H9 (cell line): ENCODE data around the gene F10. TPM values are rescaled to one million over a fixed set of nuclear protein-coding genes. Genes with fewer than 3 reads are reported as not detected.

Experiments used
- DNase-seq: peaks from one replicate; pipeline ENCODE4 v3.0.0-alpha.2; 2017
- H2AFZ ChIP-seq: one replicate; pipeline ENCODE4 v1.6.1; 2013; ENCODE audit warnings: mild to moderate bottlenecking, low read length, control low read depth, moderate library complexity
- H2AK5ac ChIP-seq: 2 replicates; pipeline ENCODE4 v1.6.1; 2013; ENCODE audit warnings: low read length, control low read depth, mixed read lengths; ENCODE audit not compliant: insufficient read length
- H2BK120ac ChIP-seq: one replicate; pipeline ENCODE4 v1.6.1; 2013; ENCODE audit warnings: low read depth, mild to moderate bottlenecking, low read length, control low read depth, inconsistent platforms; ENCODE audit not compliant: poor library complexity, severe bottlenecking
- H2BK12ac ChIP-seq: 2 replicates; pipeline ENCODE4 v1.6.1; 2013; ENCODE audit warnings: low read length, control low read depth, mixed read lengths, low read depth; ENCODE audit not compliant: insufficient read length
- H2BK15ac ChIP-seq: 2 replicates; pipeline ENCODE4 v1.6.1; 2013; ENCODE audit warnings: low read depth, low read length, control low read depth
- H2BK20ac ChIP-seq: one replicate; pipeline ENCODE4 v1.6.1; 2013; ENCODE audit warnings: low read depth, mild to moderate bottlenecking, low read length, control low read depth, inconsistent platforms; ENCODE audit not compliant: poor library complexity, severe bottlenecking
- H2BK5ac ChIP-seq: 2 replicates; pipeline ENCODE4 v1.6.1; 2013; ENCODE audit warnings: low read length, control low read depth, mixed read lengths; ENCODE audit not compliant: insufficient read length
- H3K14ac ChIP-seq: 2 replicates; pipeline ENCODE4 v1.6.1; 2013; ENCODE audit warnings: low read length, control low read depth; ENCODE audit not compliant: insufficient read depth
- H3K18ac ChIP-seq: 2 replicates; pipeline ENCODE4 v1.6.1; 2013; ENCODE audit warnings: low read depth, mild to moderate bottlenecking, mixed read lengths, low read length, control low read depth; ENCODE audit not compliant: insufficient read length
- H3K23ac ChIP-seq: 2 replicates; pipeline ENCODE4 v1.6.1; 2013; ENCODE audit warnings: low read length, control low read depth, mixed read lengths, low read depth; ENCODE audit not compliant: insufficient read length
- H3K23me2 ChIP-seq: 2 replicates; pipeline ENCODE4 v1.6.1; 2013; ENCODE audit warnings: low read depth, mild to moderate bottlenecking, mixed read lengths, low read length, control low read depth; ENCODE audit not compliant: insufficient read length, poor library complexity, severe bottlenecking
- H3K27ac ChIP-seq: 2 replicates; pipeline ENCODE4 v1.5.1; 2013; ENCODE audit warnings: low read length, control low read depth, mixed read lengths, low read depth; ENCODE audit not compliant: insufficient read length
- H3K27me3 ChIP-seq: 2 replicates; pipeline ENCODE4 v1.6.1; 2013; ENCODE audit warnings: low read length, control low read depth, inconsistent platforms; ENCODE audit not compliant: insufficient read depth
- H3K4ac ChIP-seq: 2 replicates; pipeline ENCODE4 v1.6.1; 2013; ENCODE audit warnings: low read depth, mild to moderate bottlenecking, control low read depth, inconsistent platforms, low read length, moderate library complexity
- H3K4me1 ChIP-seq: 2 replicates; pipeline ENCODE4 v1.6.1; 2013; ENCODE audit warnings: low read length, control low read depth, inconsistent platforms; ENCODE audit not compliant: insufficient read depth
- H3K4me2 ChIP-seq: 2 replicates; pipeline ENCODE4 v1.6.1; 2013; ENCODE audit warnings: low read length, control low read depth, mixed read lengths; ENCODE audit not compliant: insufficient read length, insufficient read depth
- H3K56ac ChIP-seq: 2 replicates; pipeline ENCODE4 v1.6.1; 2013; ENCODE audit warnings: low read depth, mild to moderate bottlenecking, mixed read lengths, low read length, control low read depth; ENCODE audit not compliant: insufficient read length
- H3K79me1 ChIP-seq: 2 replicates; pipeline ENCODE4 v1.6.1; 2013; ENCODE audit warnings: low read depth, mild to moderate bottlenecking, moderate library complexity, low read length, control low read depth, inconsistent platforms; ENCODE audit not compliant: insufficient read depth, poor library complexity, severe bottlenecking
- H3K79me2 ChIP-seq: 2 replicates; pipeline ENCODE4 v1.6.1; 2013; ENCODE audit warnings: low read length, control low read depth, inconsistent platforms; ENCODE audit not compliant: insufficient read depth
- H3K9ac ChIP-seq: 2 replicates; pipeline ENCODE4 v1.6.1; 2013; ENCODE audit warnings: low read length, control low read depth, mixed read lengths; ENCODE audit not compliant: insufficient read length; ENCODE audit errors: extremely low read depth
- H3K9me3 ChIP-seq: one replicate; pipeline ENCODE4 v1.6.1; 2013; ENCODE audit warnings: low read depth, low read length, inconsistent platforms; ENCODE audit not compliant: control insufficient read depth
- H3T11ph ChIP-seq: one replicate; pipeline ENCODE4 v1.6.1; 2013; ENCODE audit warnings: mild to moderate bottlenecking, low read length, control low read depth, inconsistent platforms
- H4K20me1 ChIP-seq: one replicate; pipeline ENCODE4 v1.6.1; 2013; ENCODE audit not compliant: control insufficient read depth, insufficient read length, insufficient read depth
- H4K5ac ChIP-seq: 2 replicates; pipeline ENCODE4 v1.6.1; 2013; ENCODE audit warnings: low read depth, mild to moderate bottlenecking, mixed read lengths, low read length, control low read depth; ENCODE audit not compliant: insufficient read length
- H4K8ac ChIP-seq: replicated peaks from 2 replicates; pipeline ENCODE4 v1.6.1; 2013; ENCODE audit warnings: low read length, control low read depth, mixed read lengths, low read depth; ENCODE audit not compliant: insufficient read length
- H4K91ac ChIP-seq: 2 replicates; pipeline ENCODE4 v1.6.1; 2013; ENCODE audit warnings: low read depth, mild to moderate bottlenecking, moderate library complexity, mixed read lengths, low read length, control low read depth; ENCODE audit not compliant: insufficient read length
- H3K27ac Mint-ChIP-seq, 3 experiments: 2 replicates in 2 of 3; 3 replicates in 1 of 3; pipeline ENCODE4 v1.8.0; 2020 to 2021; ENCODE audit warnings: mixed read lengths in 3 of 3, mild to moderate bottlenecking in 1 of 3, moderate library complexity in 1 of 3
- H3K27me3 Mint-ChIP-seq: 2 replicates; pipeline ENCODE4 v1.8.0; 2021; ENCODE audit warnings: low read depth, mild to moderate bottlenecking, moderate library complexity, mixed read lengths
- H3K36me3 Mint-ChIP-seq, 3 experiments: 2 replicates in 2 of 3; 3 replicates in 1 of 3; pipeline ENCODE4 v1.8.0; 2020 to 2021; ENCODE audit warnings: low read depth in 3 of 3, mixed read lengths in 3 of 3; ENCODE audit not compliant: insufficient read depth in 1 of 3
- H3K4me1 Mint-ChIP-seq, 2 experiments: 2 replicates each; pipeline ENCODE4 v1.8.0; 2020; ENCODE audit warnings: mixed read lengths in 2 of 2
- H3K4me3 Mint-ChIP-seq, 2 experiments: 2 replicates in 1 of 2; 3 replicates in 1 of 2; pipeline ENCODE4 v1.8.0; 2020 to 2021; ENCODE audit warnings: mild to moderate bottlenecking in 2 of 2, mixed read lengths in 2 of 2, moderate library complexity in 1 of 2
- H3K9me3 Mint-ChIP-seq, 2 experiments: 2 replicates in 1 of 2; 3 replicates in 1 of 2; pipeline ENCODE4 v1.8.0; 2020; ENCODE audit warnings: mild to moderate bottlenecking in 2 of 2, mixed read lengths in 2 of 2, moderate library complexity in 1 of 2
- CTCF ChIP-seq: fragments of 200-600 bp; sonication (generic); conservative IDR thresholded peaks from 3 replicates; pipeline ENCODE4 v1.8.0; 2021; ENCODE audit warnings: antibody characterized with exemption, mild to moderate bottlenecking
- WGBS: extraction: QIAGEN DNeasy Blood & Tissue Kit; methylation state at CpG from one replicate; pipeline ENCODE4 v1.1.7; 2013; ENCODE audit warnings: missing lambda C conversion rate, low lambda C conversion rate, mixed read lengths; ENCODE audit not compliant: insufficient read length; ENCODE audit errors: extremely low coverage; 5-methylcytosine and 5-hydroxymethylcytosine counted together
- total RNA-seq: library from RNA; stranded (reverse); gene quantifications from 2 replicates; pipeline ENCODE4 v1.2.1, GENCODE V29; 2021

The F10 gene
- total RNA-seq, 1 experiment from 2014 or later, result 1.7 TPM

GRCh38 chr13:113087923-113088690 is 34.5 kb upstream of the F10 start:
- H3K23me2 ChIP-seq, result no peaks in the 10 kb centered on the region
- H3K18ac ChIP-seq, result no peak overlapping the region
- H3K56ac ChIP-seq, result no peak overlapping the region
- H3K27me3 ChIP-seq, result no peaks in the 10 kb centered on the region
- no peak overlapping the region for H2AK5ac ChIP-seq
- H3K9me3 ChIP-seq, result no peaks in the 10 kb centered on the region
- Mint-ChIP-seq H3K9me3 (no peaks in the 10 kb centered on the region), H3K27me3 (peaks cover 1% of the 10 kb centered on the region; the same call in 1 of the 2 replicates), H3K36me3 (peaks cover 0 to 9% (median 6%) of the 10 kb centered on the region in 3 experiments; a peak in 4 of 7 replicates), H3K27ac (peak overlapping the region in 1 of 3 experiments; percentile 79; a peak in 1 of 7 replicates), H3K4me1 (peaks cover 12 to 18% of the 10 kb centered on the region in 2 experiments), H3K4me3 (no peak overlapping the region)
- H3T11ph ChIP-seq, result no peak overlapping the region
- H2BK120ac ChIP-seq, result no peak overlapping the region
- H3K4me1 ChIP-seq, result no peaks in the 10 kb centered on the region; the same call in 1 of the 2 replicates
- no peak overlapping the region for H4K91ac ChIP-seq
- H2BK20ac ChIP-seq, result no peak overlapping the region
- H4K8ac ChIP-seq, result no peak overlapping the region
- no peak overlapping the region for H2BK15ac ChIP-seq
- H2BK12ac ChIP-seq, result no peak overlapping the region
- H2BK5ac ChIP-seq, result no peak overlapping the region
- H3K79me2 ChIP-seq, result no peaks in the 10 kb centered on the region
- TF ChIP-seq CTCF, result no peak
- H3K4ac ChIP-seq, result no peak overlapping the region
- no peak overlapping the region for H4K5ac ChIP-seq
- H3K27ac ChIP-seq, result no peak overlapping the region
- H2AFZ ChIP-seq, result no peak overlapping the region
- H3K4me2 ChIP-seq, result no peak overlapping the region
- H3K9ac ChIP-seq, result no peak overlapping the region
- peaks cover 2% of the 10 kb centered on the region for H4K20me1 ChIP-seq
- no CpG with 5 or more reads among the region's 40 CpGs for WGBS
- DNase-seq, result no peak
- H3K23ac ChIP-seq, result no peak overlapping the region
- H3K14ac ChIP-seq, result no peak overlapping the region; the same call in 1 of the 2 replicates
- no peaks in the 10 kb centered on the region for H3K79me1 ChIP-seq
